ENCODE data around the gene ADD2. TPM values are rescaled to one million over a fixed set of nuclear protein-coding genes. Genes with fewer than 3 reads are reported as not detected.
"Not testable (repeated sequence)": the region's sequence is repeated elsewhere in the genome, so short reads cannot be mapped to it uniquely, and the experiment has no call there.

Gene ADD2
- total RNA-seq, 2 experiments from 2014 or later: 1.3 to 1.4 TPM

DNA sequence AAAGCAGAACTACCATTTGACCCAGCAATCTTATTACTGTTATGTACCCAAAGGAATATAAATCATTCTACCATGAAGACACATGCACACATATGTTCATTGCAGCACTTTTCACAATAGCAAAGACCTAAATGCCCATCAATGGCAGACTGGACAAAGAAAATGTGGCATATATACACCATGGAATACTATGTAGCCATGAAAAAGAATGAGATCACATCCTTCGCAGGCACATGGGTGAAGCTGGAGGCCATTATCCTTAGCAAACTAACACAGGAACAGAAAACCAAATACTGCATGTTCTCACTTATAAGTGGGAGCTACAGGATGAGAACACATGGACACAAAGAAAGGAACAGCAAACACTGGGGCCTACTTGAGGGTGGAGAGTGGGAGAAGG lies 28.5 kb downstream of the ADD2 start:
- H3K27ac Mint-ChIP-seq, H3K4me3 Mint-ChIP-seq: not testable (repeated sequence)
- H3K27me3 Mint-ChIP-seq: peaks cover 29% of the 10 kb centered on the region

DNA sequence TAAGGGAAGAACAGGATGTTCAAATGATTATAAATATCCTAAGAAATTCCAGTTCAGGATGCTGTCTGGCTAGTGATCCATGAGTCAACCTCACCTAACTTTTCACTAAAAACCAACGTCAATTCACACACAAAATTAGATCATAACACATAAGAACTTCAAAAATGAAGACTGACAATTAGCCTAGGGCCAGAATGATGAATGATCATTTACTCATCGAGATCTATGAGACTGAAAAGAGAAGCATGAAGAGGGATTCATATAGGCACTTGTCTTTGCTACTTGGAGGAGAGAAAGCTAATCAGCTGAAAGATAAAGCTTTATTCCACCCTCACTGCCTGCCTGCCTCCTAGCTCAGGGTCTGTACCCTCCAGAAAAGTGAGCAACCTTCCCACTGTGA lies 29.8 kb downstream of the ADD2 start:
- CTCF ChIA-PET: no interaction called here

More for the DNA sequence above, 28.5 kb downstream of the ADD2 start:
- CTCF ChIA-PET; H3K4me1 Mint-ChIP-seq; DNase-seq; POLR2A ChIA-PET; H3K9me3 Mint-ChIP-seq; H3K36me3 Mint-ChIP-seq (ENCODE audit: low read depth): not testable (repeated sequence)

DNA sequence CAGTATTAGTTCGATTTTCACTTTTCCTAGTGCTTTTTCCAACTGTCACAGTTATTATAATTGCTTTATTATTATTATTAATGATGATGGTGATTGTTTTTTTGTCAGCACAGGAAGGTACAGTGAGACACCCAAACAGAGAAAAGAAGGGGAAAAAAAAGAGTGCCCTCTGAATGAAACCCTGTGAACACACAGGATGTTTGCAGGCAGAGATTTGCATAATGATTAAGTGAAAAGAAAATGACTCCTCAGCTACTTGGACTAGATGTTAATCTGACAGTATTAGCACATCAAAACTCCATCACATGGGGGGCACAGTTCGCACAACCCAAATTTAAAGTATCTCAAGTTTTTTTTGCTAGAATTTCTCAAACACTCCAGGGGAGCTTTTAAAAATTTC lies 32.9 kb downstream of the ADD2 start:
- H3K4me3 Mint-ChIP-seq: no peak overlapping the region
- no peaks in the 10 kb centered on the region for H3K36me3 Mint-ChIP-seq (ENCODE audit: low read depth)
- H3K4me1 Mint-ChIP-seq: no peaks in the 10 kb centered on the region
- POLR2A ChIA-PET: no interaction called here
- peaks cover 18% of the 10 kb centered on the region for H3K27me3 Mint-ChIP-seq
- CTCF ChIA-PET: no interaction called here
- no peak overlapping the region for H3K27ac Mint-ChIP-seq
- DNase-seq: no peak
- H3K9me3 Mint-ChIP-seq: no peaks in the 10 kb centered on the region

More for the DNA sequence above, 29.8 kb downstream of the ADD2 start:
- POLR2A ChIA-PET: interaction anchor here (0.6 kb wide), 1 partner anchor 826 kb away, joined by 3 read pairs; no protein-coding TSS in a partner anchor
- H3K4me3 Mint-ChIP-seq: no peak overlapping the region
- no peaks in the 10 kb centered on the region for H3K4me1 Mint-ChIP-seq
- H3K27me3 Mint-ChIP-seq: peaks cover 22% of the 10 kb centered on the region
- DNase-seq: no peak
- no peaks in the 10 kb centered on the region for H3K9me3 Mint-ChIP-seq
- no peak overlapping the region for H3K27ac Mint-ChIP-seq
- H3K36me3 Mint-ChIP-seq (ENCODE audit: low read depth): no peaks in the 10 kb centered on the region

DNA sequence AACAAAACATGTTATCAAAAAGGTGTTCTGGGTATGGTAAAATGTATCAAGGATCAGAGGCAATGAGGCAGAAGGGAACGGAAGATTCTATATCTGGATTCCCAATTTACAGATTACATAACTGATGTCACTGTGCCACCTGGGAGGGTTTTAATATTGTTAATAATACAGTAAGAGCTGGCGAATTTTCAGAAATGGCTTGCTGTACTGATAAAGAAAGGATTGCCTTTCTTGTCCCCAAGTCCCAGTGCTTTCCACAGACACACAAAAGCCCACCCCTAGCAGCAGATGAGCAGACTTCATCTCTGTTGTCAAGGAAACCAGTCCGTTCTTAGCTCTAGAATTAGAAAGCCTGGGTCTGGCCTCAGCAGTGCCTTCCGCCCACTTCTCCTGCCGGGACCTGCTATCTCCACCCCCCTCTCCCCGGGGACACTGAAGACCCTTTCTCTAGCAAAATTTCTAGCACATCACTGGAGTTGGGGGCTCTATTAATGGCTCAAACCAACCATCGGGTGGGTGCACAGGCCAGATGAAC lies 34.3 kb downstream of the ADD2 start:
- Mint-ChIP-seq H3K4me1 (no peaks in the 10 kb centered on the region), H3K9me3 (no peaks in the 10 kb centered on the region), H3K4me3 (no peak overlapping the region), H3K36me3 (ENCODE audit: low read depth) (no peaks in the 10 kb centered on the region), H3K27ac (no peak overlapping the region), H3K27me3 (peaks cover 15% of the 10 kb centered on the region)
- POLR2A ChIA-PET: no interaction called here
- CTCF ChIA-PET: no interaction called here
- DNase-seq: no peak

DNA sequence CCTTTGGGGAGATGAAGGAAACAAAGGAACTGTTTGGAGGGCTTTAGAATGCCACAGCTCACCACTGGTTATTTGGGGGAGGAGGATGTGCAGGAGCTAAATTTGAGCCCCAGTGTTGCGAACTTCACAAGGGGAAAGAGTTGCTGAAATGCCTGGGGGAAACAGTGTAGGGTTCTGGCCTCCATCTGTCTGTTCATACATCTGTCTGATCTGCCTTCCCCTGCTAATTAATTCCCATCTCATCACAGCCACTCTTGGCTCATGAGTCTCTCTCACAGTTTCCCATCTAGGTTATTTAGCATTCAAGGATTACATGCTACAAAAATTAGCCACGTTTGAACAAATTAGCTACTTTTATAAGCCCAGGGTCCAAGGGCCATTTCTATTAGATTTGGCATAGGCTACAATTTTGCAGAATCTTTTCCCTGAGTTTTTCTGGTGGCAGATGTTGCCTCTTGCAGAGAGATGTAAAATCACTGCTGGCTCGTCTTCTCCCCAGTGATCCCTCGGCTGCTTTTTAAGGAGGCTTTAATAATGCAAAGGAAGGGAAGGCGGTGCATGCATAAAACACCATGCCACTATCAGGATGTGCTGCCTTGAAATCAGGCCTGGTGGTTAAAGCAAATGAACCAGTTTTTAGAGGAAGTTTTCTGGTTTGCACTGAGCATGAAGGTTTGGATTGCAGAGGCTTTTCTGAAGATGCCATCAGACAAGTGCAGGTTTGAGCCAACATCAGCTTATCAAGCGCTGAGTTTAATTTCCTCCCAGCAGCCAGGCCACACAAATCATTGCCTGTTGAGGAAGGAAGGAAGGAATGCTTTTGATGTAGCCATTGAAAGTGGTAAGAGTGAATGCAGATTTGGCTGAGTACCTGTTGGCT lies 35.0 kb downstream of the ADD2 start:
- H3K27ac Mint-ChIP-seq: no peak overlapping the region
- no peaks in the 10 kb centered on the region for H3K36me3 Mint-ChIP-seq (ENCODE audit: low read depth)
- CTCF ChIA-PET: no interaction called here
- POLR2A ChIA-PET: no interaction called here
- no peak for DNase-seq
- H3K4me3 Mint-ChIP-seq: no peak overlapping the region
- H3K27me3 Mint-ChIP-seq: peaks cover 12% of the 10 kb centered on the region
- H3K9me3 Mint-ChIP-seq: no peaks in the 10 kb centered on the region
- no peaks in the 10 kb centered on the region for H3K4me1 Mint-ChIP-seq

DNA sequence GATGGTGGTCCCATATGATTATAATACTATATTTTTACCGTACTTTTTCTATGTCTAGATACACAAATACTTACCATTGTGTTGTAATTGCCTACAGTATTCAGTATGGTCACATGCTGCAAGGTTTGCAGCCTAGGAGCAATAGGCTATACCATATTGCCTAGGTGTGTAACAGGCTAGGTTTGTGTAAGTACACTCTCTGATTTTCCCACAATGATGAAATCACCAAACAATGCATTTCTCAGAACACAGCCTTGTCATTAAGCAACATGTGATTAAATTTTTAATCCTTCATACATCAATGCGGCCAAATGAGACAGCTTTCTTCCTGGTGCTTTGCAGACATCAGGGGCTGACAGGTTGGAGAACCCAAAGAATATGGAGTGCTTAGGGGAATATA lies 37.3 kb downstream of the ADD2 start:
- Mint-ChIP-seq H3K4me3 (no peak overlapping the region), H3K27ac (no peak overlapping the region), H3K4me1 (no peaks in the 10 kb centered on the region), H3K27me3 (peaks cover 8% of the 10 kb centered on the region), H3K9me3 (no peaks in the 10 kb centered on the region), H3K36me3 (ENCODE audit: low read depth) (no peaks in the 10 kb centered on the region)
- ChIA-PET POLR2A (no interaction called here), CTCF (no interaction called here)
- no peak for DNase-seq

DNA sequence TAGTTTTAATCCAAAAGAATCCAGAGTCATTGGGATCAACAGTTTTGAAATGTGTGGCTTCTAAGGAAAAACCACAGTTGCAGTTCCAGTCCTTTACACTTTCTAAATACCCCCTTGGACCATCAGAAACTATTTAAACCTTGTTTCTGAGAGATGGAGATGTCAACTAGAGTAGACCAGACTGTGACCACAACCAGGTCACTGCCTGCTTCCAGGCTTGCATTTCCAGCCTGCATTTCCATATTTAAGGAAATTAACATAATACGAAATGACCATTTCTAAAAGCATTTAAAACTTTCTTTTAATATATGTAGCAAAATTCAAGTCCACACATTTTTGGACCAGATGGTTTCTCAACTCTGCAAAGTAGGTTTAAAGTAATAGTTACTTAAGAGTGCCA lies 38.4 kb downstream of the ADD2 start:
- no peaks in the 10 kb centered on the region for H3K4me1 Mint-ChIP-seq
- H3K9me3 Mint-ChIP-seq: no peaks in the 10 kb centered on the region
- H3K4me3 Mint-ChIP-seq: no peak overlapping the region
- no peak overlapping the region for H3K27ac Mint-ChIP-seq
- peaks cover 5% of the 10 kb centered on the region for H3K27me3 Mint-ChIP-seq
- no peak for DNase-seq
- no peaks in the 10 kb centered on the region for H3K36me3 Mint-ChIP-seq (ENCODE audit: low read depth)
- ChIA-PET POLR2A (no interaction called here), CTCF (no interaction called here)

DNA sequence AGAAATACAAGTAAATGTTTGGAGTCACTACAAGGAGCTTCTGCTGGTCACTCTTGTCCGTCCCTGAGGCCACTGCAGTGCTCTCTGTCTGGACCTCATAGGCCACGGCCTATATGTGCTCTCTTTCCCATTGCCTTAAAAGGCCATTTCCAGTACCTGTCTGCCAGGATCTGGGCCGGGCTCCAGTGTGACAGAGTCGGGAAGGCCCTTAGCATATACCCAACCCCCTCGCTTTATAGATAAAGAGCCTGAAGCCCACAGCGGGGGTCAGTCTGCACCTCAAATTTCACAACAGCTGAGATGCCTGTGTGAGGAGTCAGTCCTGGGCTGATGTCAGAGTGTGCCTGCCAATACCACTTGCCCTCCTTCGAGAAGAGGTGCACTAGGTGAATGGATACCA lies 39.9 kb downstream of the ADD2 start:
- Mint-ChIP-seq H3K9me3 (no peaks in the 10 kb centered on the region), H3K27me3 (peaks cover 5% of the 10 kb centered on the region), H3K36me3 (ENCODE audit: low read depth) (no peaks in the 10 kb centered on the region), H3K4me1 (no peaks in the 10 kb centered on the region), H3K27ac (no peak overlapping the region), H3K4me3 (no peak overlapping the region)
- CTCF ChIA-PET: no interaction called here
- POLR2A ChIA-PET: no interaction called here
- DNase-seq: no peak

DNA sequence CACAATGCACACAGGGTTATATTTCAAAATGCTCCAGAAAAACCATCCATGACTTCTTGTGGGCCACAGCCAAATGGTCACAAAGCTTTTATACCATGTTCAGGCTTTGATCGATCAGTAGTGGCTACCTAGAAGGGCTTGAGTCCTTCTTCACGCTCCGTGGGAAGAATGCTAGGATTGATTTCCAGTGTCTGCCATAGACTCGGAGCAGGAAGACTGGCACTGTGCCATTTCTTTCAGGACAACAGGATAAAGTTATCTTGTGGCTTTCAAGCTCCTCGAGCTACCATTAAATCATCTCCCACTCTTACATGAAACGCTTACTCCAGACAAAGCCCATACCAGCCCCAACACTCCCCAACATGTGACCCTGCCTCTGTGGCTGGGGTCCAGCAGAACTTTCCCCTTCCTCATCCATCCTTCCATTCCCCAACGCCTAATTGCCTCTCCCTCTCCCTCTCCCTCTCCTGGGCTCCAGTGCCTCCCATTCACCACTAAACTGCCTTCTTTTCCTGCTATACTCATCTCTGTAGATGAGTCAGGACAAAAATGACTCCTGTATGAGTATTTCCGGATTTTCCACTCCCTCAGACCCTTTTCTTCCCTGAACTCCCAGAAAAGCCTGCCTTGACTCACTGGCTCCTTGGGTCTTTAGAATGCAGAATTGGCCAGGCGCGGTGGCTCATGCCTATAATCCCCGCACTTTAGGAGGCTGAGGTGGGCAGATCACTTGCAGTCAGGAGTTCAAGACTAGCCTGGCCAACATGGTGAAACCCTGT lies 40.9 kb downstream of the ADD2 start:
- ChIA-PET CTCF (no interaction called here), POLR2A (no interaction called here)
- H3K9me3 Mint-ChIP-seq: no peaks in the 10 kb centered on the region
- H3K27me3 Mint-ChIP-seq: peaks cover 5% of the 10 kb centered on the region
- no peak overlapping the region for H3K27ac Mint-ChIP-seq
- H3K4me3 Mint-ChIP-seq: no peak overlapping the region
- no peak for DNase-seq
- H3K4me1 Mint-ChIP-seq: no peaks in the 10 kb centered on the region
- no peaks in the 10 kb centered on the region for H3K36me3 Mint-ChIP-seq (ENCODE audit: low read depth)

DNA sequence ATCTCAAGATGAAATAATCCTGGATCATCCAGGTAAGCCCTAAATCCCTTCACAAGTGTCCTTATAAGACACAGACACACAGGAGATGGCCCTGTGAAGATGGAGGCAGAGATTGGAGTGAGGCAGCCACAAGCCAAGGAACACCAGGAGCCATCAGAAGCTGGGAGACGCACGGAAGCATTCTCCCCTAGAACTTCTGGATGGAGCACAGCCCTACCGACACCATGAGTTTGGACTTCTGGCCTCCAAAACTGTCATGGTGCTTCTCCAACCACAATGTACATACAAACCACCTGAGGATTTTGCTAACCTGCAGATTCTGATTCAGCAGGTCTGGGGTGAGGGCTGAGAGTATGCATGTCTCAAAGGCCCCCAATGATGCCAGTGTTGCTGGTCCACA lies 42.5 kb downstream of the ADD2 start:
- no peaks in the 10 kb centered on the region for H3K9me3 Mint-ChIP-seq
- POLR2A ChIA-PET: no interaction called here
- H3K27ac Mint-ChIP-seq: no peak overlapping the region
- no peaks in the 10 kb centered on the region for H3K4me1 Mint-ChIP-seq
- H3K27me3 Mint-ChIP-seq: peaks cover 3% of the 10 kb centered on the region
- CTCF ChIA-PET: no interaction called here
- DNase-seq: no peak
- no peak overlapping the region for H3K4me3 Mint-ChIP-seq
- no peaks in the 10 kb centered on the region for H3K36me3 Mint-ChIP-seq (ENCODE audit: low read depth)

DNA sequence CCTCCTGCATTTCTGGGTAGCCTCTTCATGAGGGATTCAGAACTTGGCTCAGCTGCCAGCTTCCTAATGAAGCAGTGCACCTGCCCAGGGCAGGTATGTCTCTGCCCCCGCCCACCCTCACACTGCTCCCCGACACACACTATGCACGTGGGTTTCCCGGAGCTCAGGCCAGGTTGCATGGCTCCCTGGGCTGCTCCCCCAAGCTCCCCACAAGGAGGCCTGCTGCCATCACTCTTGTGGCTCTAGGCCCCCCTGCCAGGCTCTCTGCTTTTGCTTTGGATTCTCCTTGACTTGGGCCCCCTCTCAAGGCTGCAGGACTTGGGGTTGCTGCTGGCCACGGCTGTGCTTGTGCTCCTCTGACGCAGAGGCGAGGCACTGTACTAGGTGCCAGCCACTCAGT lies 43.6 kb downstream of the ADD2 start:
- POLR2A ChIA-PET: no interaction called here
- Mint-ChIP-seq H3K4me1 (no peaks in the 10 kb centered on the region), H3K27me3 (peaks cover 3% of the 10 kb centered on the region), H3K27ac (no peak overlapping the region), H3K4me3 (no peak overlapping the region), H3K9me3 (no peaks in the 10 kb centered on the region), H3K36me3 (ENCODE audit: low read depth) (no peaks in the 10 kb centered on the region)
- DNase-seq: no peak
- CTCF ChIA-PET: no interaction called here

DNA sequence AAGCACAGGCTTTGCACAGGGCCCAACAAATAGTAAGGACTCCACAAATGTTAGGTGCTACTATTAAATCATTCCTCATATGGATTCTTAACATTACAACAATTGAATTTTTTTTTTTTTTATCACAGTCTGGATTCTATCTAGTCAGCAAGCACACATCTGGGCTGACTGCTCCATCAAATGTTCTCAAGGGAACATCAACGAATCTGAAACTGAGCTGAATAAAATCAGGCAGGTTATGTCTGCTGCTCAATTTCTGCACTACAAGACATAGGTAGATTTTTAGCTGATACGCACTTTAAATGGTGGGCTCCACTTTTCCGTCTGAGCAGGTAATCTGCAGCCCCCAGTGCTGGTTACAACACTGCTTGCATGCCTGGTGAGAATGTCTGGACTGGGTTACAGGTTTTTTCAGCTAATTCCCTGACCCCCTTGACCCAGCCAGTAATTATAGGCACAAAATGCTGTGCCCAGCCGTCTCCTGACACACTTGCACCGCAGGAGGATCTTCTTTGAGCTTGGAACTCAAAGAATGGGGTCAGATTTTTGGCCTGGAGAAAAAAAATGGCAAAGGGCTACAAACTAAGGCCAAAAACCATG lies 44.6 kb downstream of the ADD2 start:
- ChIA-PET POLR2A (no interaction called here), CTCF (no interaction called here)
- no peak overlapping the region for H3K4me3 Mint-ChIP-seq
- no peaks in the 10 kb centered on the region for H3K36me3 Mint-ChIP-seq (ENCODE audit: low read depth)
- H3K27ac Mint-ChIP-seq: no peak overlapping the region
- H3K9me3 Mint-ChIP-seq: no peaks in the 10 kb centered on the region
- DNase-seq: no peak
- peaks cover 3% of the 10 kb centered on the region for H3K27me3 Mint-ChIP-seq
- H3K4me1 Mint-ChIP-seq: no peaks in the 10 kb centered on the region

DNA sequence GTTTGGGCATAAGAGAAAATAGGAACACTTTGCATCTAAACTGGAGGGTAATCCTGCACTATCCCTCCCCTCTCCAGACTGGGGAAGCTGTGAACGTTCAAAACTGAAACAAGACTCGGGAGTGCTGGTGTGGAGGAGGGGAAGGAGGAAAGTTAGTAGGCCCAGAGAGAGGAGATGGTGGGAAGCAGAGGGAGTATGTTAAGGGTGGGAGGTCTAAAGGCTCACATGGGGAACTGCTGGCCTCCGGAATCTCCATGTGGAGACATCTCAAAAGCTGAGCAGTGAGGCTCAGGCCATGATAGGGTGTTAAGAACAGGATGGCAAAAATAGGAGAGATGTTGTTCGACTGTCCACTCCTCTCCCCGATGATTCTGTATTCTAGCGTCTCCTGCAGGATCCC lies 47.9 kb downstream of the ADD2 start:
- CTCF ChIA-PET: no interaction called here
- Mint-ChIP-seq H3K36me3 (ENCODE audit: low read depth) (no peaks in the 10 kb centered on the region), H3K27ac (no peak overlapping the region), H3K4me3 (no peak overlapping the region), H3K9me3 (no peaks in the 10 kb centered on the region), H3K4me1 (no peaks in the 10 kb centered on the region), H3K27me3 (peaks cover 5% of the 10 kb centered on the region)
- DNase-seq: no peak
- POLR2A ChIA-PET: no interaction called here
